Measurements from ENCODE around the gene RAPGEF6. TPM values are rescaled to one million over a fixed set of nuclear protein-coding genes. Genes with fewer than 3 reads are reported as not detected.

The RAPGEF6 gene
- total and polyA plus RNA-seq, 8 donors, result 1.4 to 43.9 (median 18.1) TPM

DNA sequence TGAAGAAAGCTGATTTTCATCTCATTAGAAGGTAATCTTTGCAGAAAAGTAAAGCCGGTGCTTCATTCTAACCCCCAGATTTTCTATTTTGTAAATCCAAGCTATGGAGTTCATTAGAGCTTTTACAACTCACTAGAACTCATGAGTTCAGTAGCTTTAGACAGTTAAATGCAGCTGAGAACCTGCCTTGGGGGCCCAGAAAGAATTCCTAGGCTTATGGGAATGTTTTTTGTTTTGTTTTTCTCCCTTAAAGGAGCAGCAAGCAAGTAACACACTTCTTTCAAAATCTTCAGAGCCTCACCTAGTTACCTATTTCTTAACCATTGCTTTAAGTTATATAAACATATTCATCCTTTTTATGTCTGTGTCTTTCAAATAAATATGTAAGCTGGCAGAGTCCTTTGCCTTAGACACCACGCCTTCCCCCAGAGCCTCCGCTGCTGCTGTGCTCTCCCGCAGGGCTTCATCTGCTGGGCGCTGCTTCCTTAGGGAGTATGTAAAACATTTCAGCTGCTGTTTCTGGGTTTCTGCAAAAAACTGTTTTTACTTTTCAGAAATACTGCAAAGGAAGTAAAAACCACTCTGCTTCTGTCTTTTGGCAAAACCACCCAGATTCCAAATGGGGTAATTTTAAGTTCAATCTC, 238.3 kb downstream of the RAPGEF6 start:
- Histone ChIP-seq H3K27ac (no peak overlapping the region), H3K36me3 (peaks cover 7 to 61% (median 46%) of the 10 kb centered on the region in 4 donors), H3K4me1 (peaks cover 16 to 32% (median 26%) of the 10 kb centered on the region in 4 donors), H3K9me3 (peaks cover 0 to 3% (median under 1%) of the 10 kb centered on the region in 4 donors), H3K27me3 (no peaks in the 10 kb centered on the region), H3K4me3 (no peak overlapping the region)
- TF ChIP-seq EP300 (IDR thresholded peaks at IDR 0.05), result no peak
- intact Hi-C loops (cut with DNase I; ENCODE audit: low total_unique reads), result no loop called here
- 83 to 93% (median 91%) methylated on average over 5 of the region's 5 CpGs for WGBS, 5 donors
- no peak for DNase-seq

DNA sequence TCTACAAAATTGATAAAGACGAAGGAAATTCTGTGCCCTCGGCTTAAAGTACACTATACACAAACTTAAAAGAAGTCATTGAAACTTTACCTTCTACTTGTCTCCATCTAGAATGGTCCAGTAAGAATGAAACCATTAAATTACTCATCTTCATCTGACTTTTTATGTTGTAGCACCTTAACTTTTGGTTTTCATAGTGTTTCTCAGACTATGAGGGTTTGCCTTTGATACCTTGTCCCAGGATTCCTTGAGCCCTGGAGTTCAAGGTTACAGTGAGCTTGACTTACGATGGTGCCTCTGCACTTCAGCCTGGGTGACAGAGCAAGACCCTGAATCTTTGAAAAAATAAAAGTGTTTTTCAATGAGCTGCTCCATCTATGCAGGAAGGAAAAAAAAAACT, 239.0 kb downstream of the RAPGEF6 start:
- no peak overlapping the region for H3K27ac ChIP-seq
- H3K4me3 ChIP-seq, result no peak overlapping the region
- 89 to 94% (median 90%) methylated on average over 3 of the region's 3 CpGs for WGBS, 5 donors
- peaks cover 7 to 68% (median 49%) of the 10 kb centered on the region in 4 donors for H3K36me3 ChIP-seq
- peaks cover 16 to 32% (median 26%) of the 10 kb centered on the region in 4 donors for H3K4me1 ChIP-seq
- no peaks in the 10 kb centered on the region for H3K27me3 ChIP-seq
- H3K9me3 ChIP-seq, result no peaks in the 10 kb centered on the region
- no peak for DNase-seq
- TF ChIP-seq, protein P1, sequence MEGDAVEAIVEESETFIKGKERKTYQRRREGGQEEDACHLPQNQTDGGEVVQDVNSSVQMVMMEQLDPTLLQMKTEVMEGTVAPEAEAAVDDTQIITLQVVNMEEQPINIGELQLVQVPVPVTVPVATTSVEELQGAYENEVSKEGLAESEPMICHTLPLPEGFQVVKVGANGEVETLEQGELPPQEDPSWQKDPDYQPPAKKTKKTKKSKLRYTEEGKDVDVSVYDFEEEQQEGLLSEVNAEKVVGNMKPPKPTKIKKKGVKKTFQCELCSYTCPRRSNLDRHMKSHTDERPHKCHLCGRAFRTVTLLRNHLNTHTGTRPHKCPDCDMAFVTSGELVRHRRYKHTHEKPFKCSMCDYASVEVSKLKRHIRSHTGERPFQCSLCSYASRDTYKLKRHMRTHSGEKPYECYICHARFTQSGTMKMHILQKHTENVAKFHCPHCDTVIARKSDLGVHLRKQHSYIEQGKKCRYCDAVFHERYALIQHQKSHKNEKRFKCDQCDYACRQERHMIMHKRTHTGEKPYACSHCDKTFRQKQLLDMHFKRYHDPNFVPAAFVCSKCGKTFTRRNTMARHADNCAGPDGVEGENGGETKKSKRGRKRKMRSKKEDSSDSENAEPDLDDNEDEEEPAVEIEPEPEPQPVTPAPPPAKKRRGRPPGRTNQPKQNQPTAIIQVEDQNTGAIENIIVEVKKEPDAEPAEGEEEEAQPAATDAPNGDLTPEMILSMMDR (IDR thresholded peaks at IDR 0.05), result no peak
- TF ChIP-seq EP300 (IDR thresholded peaks at IDR 0.05) (no peak), POLR2A (IDR thresholded peaks at IDR 0.05) (no peak), POLR2AphosphoS5 (IDR thresholded peaks at IDR 0.05) (no peak)
- intact Hi-C loops (cut with DNase I; ENCODE audit: low total_unique reads), result no loop called here

DNA sequence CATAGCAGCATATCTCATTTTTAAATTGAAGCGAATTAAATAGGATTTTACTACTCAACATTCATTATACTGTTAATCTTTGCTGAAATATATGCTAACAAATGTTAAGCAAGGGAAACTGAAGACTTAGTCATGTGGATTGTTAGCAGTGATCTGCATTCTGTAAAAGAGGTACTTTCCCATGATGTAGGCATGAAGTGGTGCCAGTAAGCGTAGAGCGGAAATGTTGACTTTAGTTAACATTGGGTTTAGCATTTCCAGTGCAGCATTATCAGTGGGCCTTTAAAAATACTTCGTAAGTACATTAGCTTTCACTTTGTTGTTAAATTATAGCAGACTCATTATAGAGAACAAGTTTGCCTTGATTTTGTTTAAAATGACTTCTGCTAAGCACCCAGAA, 240.9 kb downstream of the RAPGEF6 start:
- Histone ChIP-seq H3K9me3 (no peaks in the 10 kb centered on the region), H3K27ac (peak overlapping the region in 4 of 5 donors; percentile 56 to 81 (median 64)), H3K27me3 (no peaks in the 10 kb centered on the region), H3K4me3 (no peak overlapping the region), H3K4me1 (peaks cover 16 to 32% (median 26%) of the 10 kb centered on the region in 4 donors), H3K36me3 (peaks cover 7 to 76% (median 50%) of the 10 kb centered on the region in 4 donors)
- peak; percentile 60 to 87 for DNase-seq
- WGBS, 5 donors, result 17 to 35% (median 23%) methylated on average over 4 of the region's 4 CpGs
- intact Hi-C loops (cut with DNase I; ENCODE audit: low total_unique reads), result no loop called here
- no peak for TF ChIP-seq EP300 (IDR thresholded peaks at IDR 0.05)
- peak in 2 of 3 donors; percentile 58 to 87 for TF ChIP-seq POLR2AphosphoS5 (IDR thresholded peaks at IDR 0.05)

DNA sequence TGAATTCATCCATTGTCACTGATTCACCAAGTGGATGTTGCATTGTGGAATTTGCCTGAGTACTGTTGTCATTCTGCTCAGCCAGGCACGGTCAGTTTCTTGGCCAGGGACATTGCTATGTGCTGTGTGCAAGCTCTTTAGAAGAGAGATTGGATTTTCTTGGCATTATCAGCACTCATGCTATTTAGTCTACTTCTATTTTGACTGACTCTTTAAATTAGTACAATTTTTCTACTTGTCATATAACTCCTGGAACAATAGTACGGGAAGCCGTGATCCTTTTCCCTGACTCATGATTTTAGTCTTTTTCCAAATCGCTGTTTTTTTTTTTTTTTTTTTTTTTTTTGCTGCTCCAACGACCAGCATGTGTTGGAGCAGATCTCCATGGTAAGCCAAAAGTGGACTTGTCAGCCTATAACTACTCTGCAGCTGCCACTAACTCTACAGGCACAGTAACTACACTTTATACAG, 241.5 kb downstream of the RAPGEF6 start:
- TF ChIP-seq EP300 (IDR thresholded peaks at IDR 0.05), result no peak
- TF ChIP-seq POLR2AphosphoS5 (IDR thresholded peaks at IDR 0.05), result no peak
- TF ChIP-seq, protein P1 (IDR thresholded peaks at IDR 0.05), result no peak
- no peak for TF ChIP-seq POLR2A (IDR thresholded peaks at IDR 0.05)
- peaks cover 7 to 71% (median 46%) of the 10 kb centered on the region in 4 donors for H3K36me3 ChIP-seq
- no peaks in the 10 kb centered on the region for H3K9me3 ChIP-seq
- no peaks in the 10 kb centered on the region for H3K27me3 ChIP-seq
- peaks cover 16 to 32% (median 26%) of the 10 kb centered on the region in 4 donors for H3K4me1 ChIP-seq
- peak overlapping the region; percentile 56 to 81 (median 71) for H3K27ac ChIP-seq
- intact Hi-C loops (cut with DNase I; ENCODE audit: low total_unique reads), result no loop called here
- no peak overlapping the region for H3K4me3 ChIP-seq
- peak in 1 of 2 donors; percentile 36 for DNase-seq
- WGBS, 5 donors, result 25 to 43% (median 30%) methylated on average over 5 of the region's 5 CpGs

DNA sequence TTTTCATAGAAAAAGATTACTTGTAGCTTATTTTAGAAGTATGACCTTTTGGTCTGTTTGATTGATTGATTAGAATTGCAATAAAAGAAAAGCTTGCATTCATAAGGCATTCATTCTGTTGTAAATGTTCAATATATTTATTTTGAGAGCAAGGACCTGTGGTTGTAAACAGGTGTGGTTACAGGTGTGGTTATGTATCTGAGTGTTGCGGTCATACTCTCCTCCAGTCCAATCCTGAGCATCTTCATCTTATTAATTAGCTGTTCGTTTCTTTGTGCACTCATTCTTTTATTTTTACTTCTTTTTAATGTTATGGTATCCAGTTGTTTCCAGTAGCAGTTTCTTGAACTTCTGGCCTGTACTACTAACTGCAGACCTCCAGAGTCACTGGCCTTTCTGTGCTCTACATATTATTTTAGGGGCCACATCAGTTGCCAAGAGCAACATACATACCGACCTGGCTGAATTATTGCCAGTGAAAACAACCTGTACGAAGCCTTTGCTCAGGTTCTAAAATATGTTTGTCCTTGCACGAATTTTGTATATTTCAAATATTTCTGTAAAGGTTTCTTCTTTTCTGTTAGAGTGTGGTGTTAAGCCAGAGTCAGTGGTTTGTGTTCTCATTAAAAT, 242.4 kb downstream of the RAPGEF6 start:
- no peak for DNase-seq
- peaks cover 16 to 34% (median 26%) of the 10 kb centered on the region in 4 donors for H3K4me1 ChIP-seq
- intact Hi-C loops (cut with DNase I; ENCODE audit: low total_unique reads), result no loop called here
- H3K9me3 ChIP-seq, result no peaks in the 10 kb centered on the region
- peak overlapping the region in 3 of 5 donors; percentile 58 to 81 (median 71) for H3K27ac ChIP-seq
- 30 to 61% (median 54%) methylated on average over 5 of the region's 5 CpGs for WGBS, 5 donors
- TF ChIP-seq EP300 (IDR thresholded peaks at IDR 0.05) (no peak), POLR2AphosphoS5 (IDR thresholded peaks at IDR 0.05) (no peak), POLR2A (IDR thresholded peaks at IDR 0.05) (no peak)
- TF ChIP-seq, protein P1 (IDR thresholded peaks at IDR 0.05), result no peak
- no peaks in the 10 kb centered on the region for H3K27me3 ChIP-seq
- H3K4me3 ChIP-seq, result no peak overlapping the region
- H3K36me3 ChIP-seq, result peaks cover 7 to 61% (median 42%) of the 10 kb centered on the region in 4 donors
